ENCODE measurements around the gene USP9Y.
"Not testable (repeated sequence)": the region's sequence is repeated elsewhere in the genome, so short reads cannot be mapped to it uniquely, and the experiment has no call there.

USP9Y gene

GRCh38 chrY:12701181-12701695 is at the start of gene USP9Y:
Gene USP9Y (plus strand): TSS chrY:12701231. CDS start chrY:12709448, 8,217 bp downstream.
- H3K4me3 ChIP-seq (ENCODE audit: low read depth, low read length), result no peak within 1 kb of the TSS
- TF ChIP-seq CTCF (IDR thresholded peaks at IDR 0.05; ENCODE audit: low read depth, low read length), result no peak
- DNase-seq (ENCODE audit: low read depth, low spot score), result no peak
- in situ Hi-C loops (cut with HindIII; ENCODE audit: low sequenced_read_pairs), result no loop called here

GRCh38 chrY:12651621-12652036 is 49.4 kb upstream of the USP9Y start:
- H3K4me3 ChIP-seq (ENCODE audit: low read depth, low read length), result no peak overlapping the region
- no peak for TF ChIP-seq CTCF (IDR thresholded peaks at IDR 0.05; ENCODE audit: low read depth, low read length)
- in situ Hi-C loops (cut with HindIII; ENCODE audit: low sequenced_read_pairs), result no loop called here
- no peak for DNase-seq (ENCODE audit: low read depth, low spot score)

- in situ Hi-C loops (cut with HindIII; ENCODE audit: low sequenced_read_pairs), result no loop called here
- no peak for DNase-seq (ENCODE audit: low read depth, low spot score)
These were observed 39.0 kb upstream of the USP9Y start for GRCh38 chrY:12661745-12662681.

DNA sequence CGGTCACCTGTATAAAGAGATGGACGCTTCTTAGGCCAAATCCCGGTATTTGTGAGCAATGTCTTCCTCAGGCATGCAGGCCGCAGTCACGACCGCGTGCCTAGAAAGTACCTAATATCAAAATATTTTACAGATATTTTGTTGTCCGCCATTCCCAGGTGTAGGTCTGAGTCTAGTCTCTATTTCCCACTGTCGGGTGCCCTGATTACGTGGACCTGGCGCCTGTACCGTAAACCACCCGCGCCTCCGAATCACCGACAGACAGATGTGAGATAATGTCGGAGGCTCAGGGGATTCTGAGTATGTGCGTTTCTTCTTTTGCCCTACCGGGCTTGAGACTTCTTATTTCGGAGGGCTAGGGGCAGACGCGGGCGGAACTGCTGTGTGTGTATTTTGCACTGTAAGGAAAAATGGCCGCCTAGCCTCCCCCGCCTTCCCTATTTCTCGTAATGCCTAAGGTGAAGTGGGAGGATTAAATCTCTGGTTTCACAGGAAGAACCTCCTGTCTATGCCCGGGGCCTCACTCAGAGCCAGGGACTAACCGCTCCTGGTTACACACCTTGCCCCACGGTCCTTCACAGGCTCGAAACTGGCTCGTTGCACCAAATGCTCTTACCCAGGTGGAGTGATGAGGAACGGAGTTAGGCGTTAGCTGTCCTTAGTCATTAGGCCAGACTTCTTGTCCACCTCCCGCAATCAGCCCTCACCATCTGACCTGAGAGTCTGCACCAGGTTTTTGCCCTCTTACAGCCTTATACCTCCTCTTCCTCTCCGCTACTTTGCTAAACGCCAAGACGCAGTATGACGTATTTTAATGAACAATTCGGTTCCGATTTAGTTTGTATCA is 38.1 kb upstream of the USP9Y start:
- DNase-seq (ENCODE audit: low read depth, low spot score), result no peak
- no peak for TF ChIP-seq CTCF (IDR thresholded peaks at IDR 0.05; ENCODE audit: low read depth, low read length)
- H3K4me3 ChIP-seq (ENCODE audit: low read depth, low read length), result no peak overlapping the region
- in situ Hi-C loops (cut with HindIII; ENCODE audit: low sequenced_read_pairs), result no loop called here

More at GRCh38 chrY:12661745-12662681, 39.0 kb upstream of the USP9Y start:
- no peak overlapping the region for H3K4me3 ChIP-seq (ENCODE audit: low read depth, low read length)
- TF ChIP-seq CTCF (IDR thresholded peaks at IDR 0.05; ENCODE audit: low read depth, low read length), result no peak

- in situ Hi-C loops (cut with HindIII; ENCODE audit: low sequenced_read_pairs); H3K4me3 ChIP-seq (ENCODE audit: low read depth, low read length); DNase-seq (ENCODE audit: low read depth, low spot score): not testable (repeated sequence)
These were observed 37.2 kb upstream of the USP9Y start for GRCh38 chrY:12663845-12664244.

GRCh38 chrY:12678111-12678510 is 22.9 kb upstream of the USP9Y start:
- TF ChIP-seq CTCF (IDR thresholded peaks at IDR 0.05; ENCODE audit: low read depth, low read length), result no peak
- H3K4me3 ChIP-seq (ENCODE audit: low read depth, low read length), result no peak overlapping the region
- DNase-seq (ENCODE audit: low read depth, low spot score), result no peak
- in situ Hi-C loops (cut with HindIII; ENCODE audit: low sequenced_read_pairs), result no loop called here
